ENCODE measurements around the gene ALX3. TPM values are rescaled to one million over a fixed set of nuclear protein-coding genes. Genes with fewer than 3 reads are reported as not detected.

Gene ALX3
- total and polyA plus RNA-seq, 2 of the 4 experiments (the other 2 are of a cell fraction), result not detected

DNA sequence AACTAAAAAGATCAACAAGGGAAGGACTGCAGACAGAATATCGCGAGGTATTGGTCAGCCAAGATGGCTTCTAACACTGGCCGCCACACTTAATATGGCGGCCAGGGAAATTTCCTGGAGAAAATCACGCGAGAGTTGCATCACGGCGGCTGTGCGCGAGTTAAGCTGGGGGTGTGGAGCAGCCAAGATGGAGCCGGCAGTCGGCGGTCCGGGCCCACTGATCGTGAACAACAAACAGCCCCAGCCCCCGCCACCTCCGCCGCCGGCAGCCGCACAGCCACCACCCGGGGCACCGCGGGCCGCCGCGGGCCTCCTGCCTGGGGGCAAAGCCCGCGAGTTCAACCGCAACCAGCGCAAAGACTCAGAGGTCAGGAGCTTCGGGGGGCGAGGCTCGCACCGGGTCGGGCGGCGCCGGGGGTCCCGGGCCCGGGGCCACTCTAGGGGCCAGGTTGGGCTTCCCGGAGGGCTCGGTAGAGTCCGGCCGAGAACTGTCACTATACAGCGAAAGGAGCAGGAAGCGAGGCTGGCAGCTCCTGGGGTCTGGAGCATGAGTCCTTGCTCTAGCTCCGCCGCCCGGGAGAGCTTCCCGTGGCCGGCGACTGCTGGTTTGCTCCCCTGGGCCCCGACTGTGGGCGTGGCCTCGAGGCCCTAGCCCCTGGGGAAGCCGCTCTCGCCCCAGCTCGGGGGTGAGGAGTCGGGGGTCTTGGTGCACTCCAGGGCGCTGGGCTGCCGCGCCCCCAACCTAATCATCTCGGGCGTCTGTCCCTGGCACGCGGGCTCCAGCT is 35.8 kb downstream of the ALX3 start, which contains the start of gene STRIP1:
TSS of gene STRIP1 (plus strand) at position 174 of the 785 bp plus-strand sequence. CDS start at position 188, 14 bp downstream.
- TF ChIP-seq MAZ (IDR thresholded peaks at IDR 0.05; ENCODE audit: borderline replicate concordance, low read depth, low read length), result peak; percentile 45; the same call in 1 of the 2 replicates
- no peak for TF ChIP-seq CHD1 (IDR thresholded peaks at IDR 0.05; ENCODE audit: low read depth, low read length)
- no peak for TF ChIP-seq NFE2L2 (IDR thresholded peaks at IDR 0.05; ENCODE audit: low read depth, low read length)
- no peak for TF ChIP-seq MAFK (IDR thresholded peaks at IDR 0.05; ENCODE audit: low read depth, low read length)
- TF ChIP-seq CEBPB (IDR thresholded peaks at IDR 0.05; ENCODE audit: low read depth, low read length), result peak; percentile 90
- peak; percentile 67 for TF ChIP-seq POLR2A (IDR thresholded peaks at IDR 0.05; ENCODE audit: low read depth, low read length)
- TF ChIP-seq, protein P1, sequence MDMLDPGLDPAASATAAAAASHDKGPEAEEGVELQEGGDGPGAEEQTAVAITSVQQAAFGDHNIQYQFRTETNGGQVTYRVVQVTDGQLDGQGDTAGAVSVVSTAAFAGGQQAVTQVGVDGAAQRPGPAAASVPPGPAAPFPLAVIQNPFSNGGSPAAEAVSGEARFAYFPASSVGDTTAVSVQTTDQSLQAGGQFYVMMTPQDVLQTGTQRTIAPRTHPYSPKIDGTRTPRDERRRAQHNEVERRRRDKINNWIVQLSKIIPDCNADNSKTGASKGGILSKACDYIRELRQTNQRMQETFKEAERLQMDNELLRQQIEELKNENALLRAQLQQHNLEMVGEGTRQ (IDR thresholded peaks at IDR 0.05; ENCODE audit: low read depth, low read length), result no peak
- TF ChIP-seq RAD21 (IDR thresholded peaks at IDR 0.05; ENCODE audit: low read length), result no peak
- H4K5ac ChIP-seq (ENCODE audit: low read depth, low read length), result peak within 1 kb of the TSS; percentile 81
- peak within 1 kb of the TSS; percentile 80 for H3K14ac ChIP-seq (replicated peaks; ENCODE audit: low read depth, low read length)
- peak within 1 kb of the TSS; percentile 51 for H3K23ac ChIP-seq (ENCODE audit: low read depth, low read length)
- peak within 1 kb of the TSS; percentile 58 for H3K27ac ChIP-seq (ENCODE audit: insufficient read depth, low read length)
- peaks cover 10% of the 10 kb centered on the region for H3K9me1 ChIP-seq (ENCODE audit: insufficient read depth, low read length)
- peak within 1 kb of the TSS; percentile 43 for H3K56ac ChIP-seq (ENCODE audit: extremely low read depth, insufficient read depth, low read length)
- peak within 1 kb of the TSS; percentile 77 for H2BK5ac ChIP-seq (ENCODE audit: low read depth, low read length, poor library complexity, severe bottlenecking)
- no peak within 1 kb of the TSS; the same call in 1 of the 2 replicates for H2BK20ac ChIP-seq (ENCODE audit: low read depth, low read length)
- intact Hi-C loops (cut with micrococcal nuclease) (loop anchor here (5.0 kb wide), 1 partner anchor 428 kb away; no protein-coding TSS in a partner anchor), dilution Hi-C loops (cut with HindIII; ENCODE audit: low sequenced_read_pairs, unreplicated experiment) (no loop called here), in situ Hi-C loops (cut with MboI; ENCODE audit: low sequenced_read_pairs) (no loop called here)
- peaks cover 14% of the 10 kb centered on the region for H4K20me1 ChIP-seq (ENCODE audit: insufficient read depth, low read length)
- WGBS, 2 experiments (ENCODE audit: extremely low coverage in 2 of 2, insufficient read length in 1 of 2), result 1% methylated on average over 24 of the region's 66 CpGs; no CpG with 5 or more reads in 1 of the 2 experiments
- H3K18ac ChIP-seq (ENCODE audit: low read depth, low read length), result peak within 1 kb of the TSS; percentile 14; the same call in 1 of the 2 replicates
- H2AK9ac ChIP-seq (replicated peaks; ENCODE audit: low read depth, low read length, poor library complexity), result peak within 1 kb of the TSS; percentile 83
- peak within 1 kb of the TSS; percentile 58 for H4K91ac ChIP-seq (ENCODE audit: insufficient read depth, low read depth, low read length)
- H2AFZ ChIP-seq (replicated peaks; ENCODE audit: low read length, poor library complexity), result peak within 1 kb of the TSS; percentile 95
- peak; percentile 98 for DNase-seq
- H2BK120ac ChIP-seq (ENCODE audit: low read depth, low read length), result peak within 1 kb of the TSS; percentile 54; the same call in 1 of the 2 replicates
- H3K9ac ChIP-seq (ENCODE audit: low read depth, low read length), result peak within 1 kb of the TSS; percentile 94
- no TSS peak for BruUV-seq (replicated peaks)
- ChIA-PET POLR2A (ENCODE audit: unreplicated experiment) (interaction anchor here (1.0 kb wide), 2 partner anchors 16 to 57 kb away, joined by 3 read pairs; no protein-coding TSS in a partner anchor), CTCF (interaction anchor here (0.6 to 1.0 kb wide), 6 partner anchors 19 to 656 kb away, joined by 3 read pairs; no protein-coding TSS in a partner anchor)
- peaks cover 16% of the 10 kb centered on the region for H3K36me3 ChIP-seq (ENCODE audit: control insufficient read depth, insufficient read depth, low read length)
- H2AK5ac ChIP-seq (ENCODE audit: low read depth, low read length), result peak within 1 kb of the TSS; percentile 52
- H3K27me3 ChIP-seq (ENCODE audit: control insufficient read depth, insufficient read depth, low read length), result no peaks in the 10 kb centered on the region
- peak within 1 kb of the TSS; percentile 100 for H3K4me2 ChIP-seq (ENCODE audit: low read depth, low read length)
- 0 out of 3 replicates have a peak within 1 kb of the TSS, but pooled peaks have one; percentile 5 for H2BK15ac ChIP-seq (ENCODE audit: low read depth, low read length)
- H3K4me1 ChIP-seq (ENCODE audit: control insufficient read depth, insufficient read depth, low read length), result peaks cover 2% of the 10 kb centered on the region; the same call in 1 of the 2 replicates
- H3K4ac ChIP-seq (ENCODE audit: low read depth, low read length), result peak within 1 kb of the TSS; percentile 31; the same call in 1 of the 2 replicates
- H3K79me1 ChIP-seq (ENCODE audit: low read depth in 1 of 2, low read length in 2 of 2), result peaks cover 25 to 43% of the 10 kb centered on the region in 2 experiments
- peak within 1 kb of the TSS; percentile 67 for H3K4me3 ChIP-seq (ENCODE audit: insufficient read depth, low read depth, low read length)
- peak within 1 kb of the TSS; percentile 59 to 94 for H4K8ac ChIP-seq (ENCODE audit: low read depth in 2 of 2, low read length in 2 of 2)
- ATAC-seq (ENCODE audit: low read depth), result peak; percentile 90
- H3K9me3 ChIP-seq (ENCODE audit: control insufficient read depth, insufficient read depth, low read length), result no peaks in the 10 kb centered on the region
